Measurements from ENCODE around the gene CTNNA3.
"Not testable (repeated sequence)": the region's sequence is repeated elsewhere in the genome, so short reads cannot be mapped to it uniquely, and the experiment has no call there.

Gene CTNNA3

DNA sequence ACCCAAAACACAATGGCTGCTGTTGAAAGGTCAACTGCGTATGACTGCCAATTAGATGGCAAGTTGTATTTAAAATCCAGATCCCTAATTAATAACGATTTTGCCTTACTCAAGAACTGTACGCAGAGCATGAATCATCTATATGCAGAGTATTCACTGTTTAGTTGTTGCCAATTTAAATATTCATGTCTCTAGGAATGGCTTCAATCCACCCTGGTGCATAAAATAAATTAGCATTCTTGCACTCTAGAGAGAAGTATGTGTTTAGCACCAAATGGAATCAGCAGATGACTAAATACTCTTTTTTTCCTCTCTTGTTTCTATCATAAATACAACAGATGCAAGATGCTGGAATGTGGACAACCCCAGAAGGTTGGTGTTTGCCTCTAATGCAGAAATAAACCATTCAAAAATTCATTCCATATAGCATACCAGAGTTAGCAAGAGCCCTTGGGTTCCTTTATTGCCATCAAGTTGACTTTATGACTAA, 449.9 kb downstream of the CTNNA3 start:
- no peak for DNase-seq (ENCODE audit: low read depth in 2 of 2)

DNA sequence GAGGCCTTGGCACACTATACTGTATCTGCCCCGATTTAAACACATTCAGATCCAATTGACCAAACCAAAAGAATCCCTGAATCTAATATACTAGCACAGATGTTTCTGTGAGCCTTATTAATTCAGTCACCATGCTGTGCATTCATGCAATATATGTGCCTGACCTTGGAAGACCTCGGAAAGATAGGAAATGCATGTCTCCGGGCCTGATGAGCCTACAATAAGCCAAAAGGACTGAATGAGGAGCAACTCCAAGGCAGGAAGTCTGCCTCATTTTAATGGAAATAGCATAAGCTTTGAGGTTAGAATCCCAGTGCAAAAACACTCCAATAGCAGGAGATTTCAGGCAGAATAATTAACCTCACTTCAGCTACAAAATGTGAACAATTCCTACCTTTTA, 453.5 kb downstream of the CTNNA3 start:
- DNase-seq (ENCODE audit: low read depth in 2 of 2): no peak

- no peak for DNase-seq (ENCODE audit: low read depth in 2 of 2)
Measured at GRCh38 chr10:67241451-67241850, 454.5 kb downstream of the CTNNA3 start.

DNA sequence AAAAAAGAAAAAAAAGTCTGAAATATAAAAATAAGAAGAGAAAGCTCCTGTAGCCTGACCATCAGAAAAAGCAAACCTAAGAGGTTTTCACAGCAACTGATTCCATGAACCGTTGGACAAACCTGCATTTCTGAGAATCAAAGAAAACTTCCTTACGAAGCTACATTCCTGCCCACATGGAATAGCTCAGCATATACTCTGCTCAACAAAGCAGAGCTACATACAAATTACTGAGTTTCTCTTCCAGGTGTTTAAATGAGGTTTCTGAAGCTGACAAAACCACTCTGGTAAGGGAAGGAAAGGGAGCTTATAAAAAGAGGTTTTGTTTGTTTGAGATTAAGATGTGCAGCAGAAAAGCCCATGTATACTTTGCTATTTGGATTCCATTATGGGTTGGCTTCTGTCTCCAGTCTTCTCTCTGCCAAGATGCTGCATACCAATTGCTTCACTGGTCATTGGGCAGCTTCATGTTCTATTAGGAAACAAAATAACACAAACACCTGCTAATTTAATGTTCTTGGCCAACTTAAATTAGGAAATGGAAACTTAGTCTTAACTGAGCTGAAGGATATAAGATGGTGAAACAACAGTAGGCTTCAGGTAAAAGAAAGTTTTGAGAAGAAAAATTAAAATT, 456.0 kb downstream of the CTNNA3 start:
- DNase-seq (ENCODE audit: low read depth in 2 of 2): no peak

DNA sequence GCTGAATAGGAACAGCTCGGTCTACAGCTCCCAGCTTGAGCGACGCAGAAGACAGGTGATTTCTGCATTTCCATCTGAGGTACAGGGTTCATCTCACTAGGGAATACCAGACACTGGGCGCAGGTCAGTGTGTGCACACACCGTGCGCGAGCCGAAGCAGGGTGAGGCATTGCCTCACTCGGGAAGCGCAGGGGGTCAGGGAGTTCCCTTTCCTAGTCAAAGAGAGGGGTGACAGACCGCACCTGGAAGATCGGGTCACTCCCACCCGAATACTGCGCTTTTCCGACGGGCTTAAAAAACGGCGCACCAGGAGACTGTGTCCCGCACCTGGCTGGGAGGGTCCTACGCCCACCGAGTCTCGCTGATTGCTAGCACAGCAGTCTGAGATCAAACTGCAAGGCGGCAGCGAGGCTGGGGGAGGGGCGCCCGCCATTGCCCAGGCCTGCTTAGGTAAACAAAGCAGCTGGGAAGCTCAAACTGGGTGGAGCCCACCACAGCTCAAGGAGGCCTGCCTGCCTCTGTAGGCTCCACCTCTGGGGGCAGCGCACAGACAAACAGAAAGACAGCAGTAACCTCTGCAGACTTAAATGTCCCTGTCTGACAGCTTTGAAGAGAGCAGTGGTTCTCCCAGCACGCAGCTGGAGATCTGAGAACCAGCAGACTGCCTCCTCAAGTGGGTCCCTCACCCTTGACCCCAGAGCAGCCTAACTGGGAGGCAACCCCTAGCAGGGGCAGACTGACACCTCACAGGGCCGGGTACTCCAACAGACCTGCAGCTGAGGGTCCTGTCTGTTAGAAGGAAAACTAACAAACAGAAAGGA, 465.1 kb downstream of the CTNNA3 start:
- not testable (repeated sequence) for DNase-seq (ENCODE audit: low read depth in 2 of 2)

GRCh38 chr10:67225226-67225625, 470.8 kb downstream of the CTNNA3 start:
- DNase-seq (ENCODE audit: low read depth in 2 of 2): no peak

GRCh38 chr10:67224553-67224952, 471.4 kb downstream of the CTNNA3 start:
- no peak for DNase-seq (ENCODE audit: low read depth in 2 of 2)

DNA sequence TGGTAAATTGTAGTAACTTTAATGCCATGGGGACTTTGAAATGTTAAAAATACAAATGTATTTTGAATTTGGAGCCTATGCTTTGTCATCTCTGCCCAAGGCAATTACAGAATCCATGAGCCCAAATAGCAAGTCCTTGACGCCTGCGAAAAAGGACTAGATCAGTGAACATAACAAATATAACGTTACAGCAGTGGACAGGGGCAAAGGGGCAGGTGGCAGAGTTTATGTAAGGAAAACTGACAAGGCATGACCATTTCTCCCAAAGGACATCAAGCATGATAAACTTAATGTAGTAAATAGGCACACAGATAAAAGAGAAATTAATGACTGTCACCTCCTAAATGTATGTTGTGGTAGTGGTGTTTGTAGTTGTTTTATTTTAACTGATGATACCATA, 473.1 kb downstream of the CTNNA3 start:
- DNase-seq (ENCODE audit: low read depth in 2 of 2): no peak

- no peak for DNase-seq (ENCODE audit: low read depth in 2 of 2)
Measured at GRCh38 chr10:67221939-67222494, 474.0 kb downstream of the CTNNA3 start.

- DNase-seq (ENCODE audit: low read depth in 2 of 2): no peak
Measured at GRCh38 chr10:67211680-67212079, 484.3 kb downstream of the CTNNA3 start.

- DNase-seq (ENCODE audit: low read depth in 2 of 2): not testable (repeated sequence)
Measured at GRCh38 chr10:67207923-67208322, 488.1 kb downstream of the CTNNA3 start.

DNA sequence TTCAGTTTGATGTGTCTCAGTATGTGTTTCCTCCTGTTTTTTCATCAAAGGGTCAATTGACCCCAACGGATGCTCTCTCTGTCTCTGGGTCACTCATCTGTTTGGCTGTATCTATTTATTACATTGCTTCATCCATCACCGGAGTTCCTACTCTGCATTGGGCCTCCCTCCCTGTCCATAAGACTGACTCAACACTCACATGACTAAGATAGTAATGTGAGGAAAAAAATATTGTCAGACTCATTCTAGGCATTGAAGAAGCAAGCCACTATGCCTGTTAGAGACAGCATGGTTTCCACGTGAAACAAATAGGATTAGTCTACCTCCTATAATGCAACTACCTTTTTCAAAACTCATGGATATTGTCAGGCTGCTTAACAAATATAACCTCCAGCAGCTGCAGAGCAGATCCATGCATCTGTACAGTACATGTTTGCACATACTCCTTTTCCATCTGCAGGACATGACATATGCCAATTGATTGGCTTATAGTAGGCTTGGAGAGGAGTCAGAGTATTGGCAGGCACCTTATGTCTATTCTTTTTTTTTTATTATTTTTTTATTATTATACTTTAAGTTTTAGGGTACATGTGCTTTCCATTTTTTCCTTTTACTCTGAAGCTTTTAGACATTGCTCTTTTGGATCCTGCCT, 495.0 kb downstream of the CTNNA3 start:
- DNase-seq (ENCODE audit: low read depth in 2 of 2): no peak

GRCh38 chr10:67175354-67175753, 520.6 kb downstream of the CTNNA3 start:
- DNase-seq (ENCODE audit: low read depth in 2 of 2): no peak

DNA sequence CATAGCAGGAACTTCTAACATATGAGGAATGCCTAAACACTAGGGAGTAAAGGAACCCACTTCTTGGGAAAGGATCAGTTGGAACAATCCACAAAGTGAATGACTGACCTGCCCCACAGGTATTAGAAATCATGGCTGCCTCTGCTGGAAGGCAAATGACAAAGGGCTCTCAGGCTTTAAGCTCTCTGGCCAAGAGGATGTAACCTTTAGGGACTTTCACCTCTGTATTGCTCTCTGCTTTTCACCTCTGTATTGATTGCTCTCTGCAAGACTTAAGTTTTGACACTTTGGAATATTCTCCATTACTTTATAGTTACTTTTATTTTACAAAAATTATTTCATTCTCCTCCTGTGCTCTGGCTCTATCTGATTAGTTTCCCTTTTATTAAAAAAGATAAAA, 522.2 kb downstream of the CTNNA3 start:
- DNase-seq (ENCODE audit: low read depth in 2 of 2): no peak

- DNase-seq (ENCODE audit: low read depth in 2 of 2): no peak
Measured at GRCh38 chr10:67171970-67172369, 524.0 kb downstream of the CTNNA3 start.

GRCh38 chr10:67156239-67156638, 539.8 kb downstream of the CTNNA3 start:
- no peak for DNase-seq (ENCODE audit: low read depth in 2 of 2)

DNA sequence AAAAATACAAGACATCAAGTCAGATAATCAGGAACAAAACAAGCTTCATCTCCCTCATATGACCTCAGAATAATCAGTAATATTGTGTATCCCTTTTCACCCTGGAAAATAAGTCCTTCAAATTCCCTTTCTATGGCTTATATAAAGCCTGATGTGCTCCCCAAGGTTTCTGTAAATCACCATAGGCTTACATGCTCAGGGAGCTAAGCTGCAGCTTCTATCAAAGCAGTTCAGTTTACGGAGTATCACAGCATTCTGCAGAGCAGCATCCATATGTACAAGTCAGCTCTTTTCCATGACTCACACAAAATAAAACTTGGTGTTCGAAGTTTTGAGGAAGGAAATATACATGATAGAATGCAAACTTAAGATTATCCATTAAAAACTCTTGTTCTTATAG, 544.5 kb downstream of the CTNNA3 start:
- DNase-seq (ENCODE audit: low read depth in 2 of 2): no peak

- no peak for DNase-seq (ENCODE audit: low read depth in 2 of 2)
Measured at GRCh38 chr10:67144530-67144929, 551.5 kb downstream of the CTNNA3 start.

GRCh38 chr10:67141300-67141699, 554.7 kb downstream of the CTNNA3 start:
- no peak for DNase-seq (ENCODE audit: low read depth in 2 of 2)

GRCh38 chr10:67140641-67141040, 555.4 kb downstream of the CTNNA3 start:
- no peak for DNase-seq (ENCODE audit: low read depth in 2 of 2)

DNA sequence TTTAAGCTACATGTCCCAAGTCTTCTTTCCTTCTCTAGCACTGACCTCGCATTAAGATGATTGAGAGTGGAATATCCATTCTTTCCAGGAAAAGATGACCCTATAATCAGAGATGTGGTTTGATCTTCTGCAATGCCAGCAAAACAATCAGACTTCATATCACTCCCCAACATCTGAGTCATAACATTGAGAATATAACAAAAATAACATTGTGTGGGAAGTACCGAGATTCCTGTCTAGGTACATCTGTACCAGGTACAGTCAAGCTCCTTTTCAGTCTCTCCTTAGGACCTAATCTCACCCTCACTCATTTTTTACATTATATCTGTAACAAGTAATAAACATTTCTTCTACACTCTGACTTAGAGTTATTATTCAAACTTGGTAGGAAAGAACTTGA, 568.6 kb downstream of the CTNNA3 start:
- DNase-seq (ENCODE audit: low read depth in 2 of 2): no peak

DNA sequence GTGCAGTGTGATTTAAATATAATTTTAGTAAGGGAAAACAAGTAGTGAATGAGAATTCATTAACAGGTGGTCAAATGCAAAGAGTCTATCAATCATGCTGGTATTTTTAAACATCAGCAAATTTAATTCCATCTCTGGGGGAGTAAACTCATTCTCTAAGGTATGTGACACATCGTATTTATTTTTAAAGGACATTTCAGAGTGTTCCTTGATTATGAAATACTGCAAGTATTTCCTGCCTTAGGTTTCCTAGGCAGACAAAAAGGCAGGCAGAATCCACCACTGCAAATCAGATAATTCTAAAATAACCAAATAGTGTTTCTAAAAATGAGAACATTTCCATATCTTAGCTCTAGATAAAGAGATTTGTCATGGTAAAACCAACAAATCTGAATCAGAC, 576.3 kb downstream of the CTNNA3 start:
- no peak for DNase-seq (ENCODE audit: low read depth in 2 of 2)

Measured in stimulated activated CD4-positive, alpha-beta T cell treated with anti-CD3 and anti-CD28 coated beads, Interleukin-15, amount 100 ng/mL, for 48 hours (primary cell).